B cell (primary cell): Measurements from ENCODE around the gene CDH12.
"Not testable (repeated sequence)": the region's sequence is repeated elsewhere in the genome, so short reads cannot be mapped to it uniquely, and the experiment has no call there.

Experiments used
- CTCF ChIP-seq: fragments of 200-600 bp; IDR thresholded peaks from one replicate; pipeline ENCODE4 v1.8.0; 2022; ENCODE audit warnings: antibody characterized with exemption, mild to moderate bottlenecking
- EZH2 ChIP-seq: IDR thresholded peaks from 2 replicates; pipeline ENCODE4 v1.6.1; 2012; ENCODE audit warnings: borderline replicate concordance, low read depth, mild to moderate bottlenecking, moderate library complexity, low read length; ENCODE audit not compliant: insufficient read depth, poor library complexity, severe bottlenecking

- TF ChIP-seq CTCF, EZH2: not testable (repeated sequence)
These were observed 696.2 kb downstream of the CDH12 start for GRCh38 chr5:22156953-22157352.
